Mesothelial cell of epicardium (in vitro differentiated cells): Measurements from ENCODE around the gene ITPR2. TPM values are rescaled to one million over a fixed set of nuclear protein-coding genes. Genes with fewer than 3 reads are reported as not detected.

Source experiments
- DNase-seq, 2 experiments: peaks; one replicate each; pipeline ENCODE4 v3.0.0; 2021; ENCODE audit warnings: low spot score in 2 of 2; ENCODE audit not compliant: unreplicated experiment in 2 of 2
- H3K27ac Mint-ChIP-seq: 2 replicates; pipeline ENCODE4 v1.8.0; 2021; ENCODE audit warnings: mixed read lengths
- H3K27me3 Mint-ChIP-seq: 2 replicates; pipeline ENCODE4 v1.8.0; 2021; ENCODE audit warnings: low read depth, mixed read lengths
- H3K36me3 Mint-ChIP-seq: 2 replicates; pipeline ENCODE4 v1.8.0; 2021; ENCODE audit warnings: mixed read lengths
- H3K4me1 Mint-ChIP-seq: 2 replicates; pipeline ENCODE4 v1.8.0; 2021; ENCODE audit warnings: mixed read lengths
- H3K4me3 Mint-ChIP-seq: 2 replicates; pipeline ENCODE4 v1.8.0; 2021; ENCODE audit warnings: mild to moderate bottlenecking, moderate library complexity, mixed read lengths
- H3K9me3 Mint-ChIP-seq: 2 replicates; pipeline ENCODE4 v1.8.0; 2021; ENCODE audit warnings: mixed read lengths
- CTCF ChIP-seq: fragments of 200-600 bp; sonication (generic); IDR thresholded peaks from one replicate; pipeline ENCODE4 v1.5.0; 2021; ENCODE audit warnings: antibody characterized with exemption; ENCODE audit not compliant: unreplicated experiment
- total RNA-seq: library from RNA; stranded (reverse); gene quantifications from 3 replicates; pipeline ENCODE4 v1.2.1, GENCODE V29; 2021

Gene ITPR2
- 54.3 to 63.9 TPM (median 62.3 TPM) in 3 replicates for total RNA-seq

- Mint-ChIP-seq H3K9me3 (no peaks in the 10 kb centered on the region), H3K27ac (peak within 1 kb of the TSS; percentile 98), H3K4me3 (peak within 1 kb of the TSS; percentile 94), H3K27me3 (no peaks in the 10 kb centered on the region), H3K4me1 (peaks cover 39% of the 10 kb centered on the region), H3K36me3 (no peaks in the 10 kb centered on the region)
- DNase-seq: peak; percentile 91 to 93
- no peak for TF ChIP-seq CTCF
Measured at GRCh38 chr12:26832822-26833742, at the start of gene ITPR2. TSS of gene ITPR2 (minus strand) at chr12:26833194. CDS start at chr12:26832781, 413 bp downstream.

GRCh38 chr12:26880625-26881024, 47.6 kb upstream of the ITPR2 start:
- Mint-ChIP-seq H3K36me3 (peaks cover 8% of the 10 kb centered on the region), H3K9me3 (peaks cover 25% of the 10 kb centered on the region), H3K4me3 (no peak overlapping the region), H3K27me3 (no peaks in the 10 kb centered on the region), H3K4me1 (peaks cover 5% of the 10 kb centered on the region), H3K27ac (no peak overlapping the region)
- no peak for DNase-seq
- TF ChIP-seq CTCF: no peak

- Mint-ChIP-seq H3K36me3 (peaks cover 8% of the 10 kb centered on the region), H3K4me1 (peaks cover 8% of the 10 kb centered on the region), H3K9me3 (peaks cover 29% of the 10 kb centered on the region), H3K27ac (no peak overlapping the region), H3K4me3 (no peak overlapping the region), H3K27me3 (no peaks in the 10 kb centered on the region)
- TF ChIP-seq CTCF: no peak
- no peak for DNase-seq
Measured at GRCh38 chr12:26878661-26879119, 45.7 kb upstream of the ITPR2 start.

GRCh38 chr12:26874501-26875296, 41.7 kb upstream of the ITPR2 start:
- no peak for TF ChIP-seq CTCF
- H3K4me3 Mint-ChIP-seq: no peak overlapping the region
- peaks cover 29% of the 10 kb centered on the region for H3K4me1 Mint-ChIP-seq
- no peak for DNase-seq
- H3K36me3 Mint-ChIP-seq: peaks cover 6% of the 10 kb centered on the region
- H3K9me3 Mint-ChIP-seq: peaks cover 24% of the 10 kb centered on the region
- peak overlapping the region; percentile 30 for H3K27ac Mint-ChIP-seq
- H3K27me3 Mint-ChIP-seq: no peaks in the 10 kb centered on the region

GRCh38 chr12:26872625-26873024, 39.6 kb upstream of the ITPR2 start:
- Mint-ChIP-seq H3K4me3 (no peak overlapping the region), H3K36me3 (peaks cover 2% of the 10 kb centered on the region), H3K27me3 (no peaks in the 10 kb centered on the region), H3K4me1 (peaks cover 29% of the 10 kb centered on the region), H3K27ac (no peak overlapping the region), H3K9me3 (peaks cover 16% of the 10 kb centered on the region)
- no peak for DNase-seq
- TF ChIP-seq CTCF: no peak
